Stimulated activated CD4-positive, alpha-beta T cell treated with anti-CD3 and anti-CD28 coated beads, TNF-alpha, amount 100 ng/mL, for 24 hours (primary cell): ENCODE results near the gene FNDC3B.

Experiments used
- DNase-seq, 3 experiments: peaks; one replicate each; pipeline ENCODE4 v3.0.0-alpha.2; 2020; ENCODE audit warnings: low read depth in 3 of 3

FNDC3B gene

DNA sequence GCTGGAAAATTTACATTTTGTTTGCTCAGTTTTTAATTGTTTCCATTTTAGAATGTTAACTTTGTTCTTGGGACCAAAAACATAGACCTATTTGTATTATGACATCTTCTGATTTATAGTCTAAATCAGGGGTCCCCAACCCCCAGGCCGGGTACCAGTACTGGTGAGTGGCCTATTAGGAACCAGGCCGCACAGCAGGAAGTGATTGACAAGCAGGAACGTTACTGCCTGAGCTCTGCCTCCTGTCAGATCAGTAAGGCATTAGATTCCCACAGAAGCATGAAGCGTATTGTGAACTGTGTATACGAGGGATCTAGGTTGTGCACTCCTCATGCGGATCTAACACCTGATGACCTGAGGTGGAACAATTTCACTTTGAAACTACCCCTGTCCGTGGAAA, 357.0 kb downstream of the FNDC3B start:
- DNase-seq: no peak

DNA sequence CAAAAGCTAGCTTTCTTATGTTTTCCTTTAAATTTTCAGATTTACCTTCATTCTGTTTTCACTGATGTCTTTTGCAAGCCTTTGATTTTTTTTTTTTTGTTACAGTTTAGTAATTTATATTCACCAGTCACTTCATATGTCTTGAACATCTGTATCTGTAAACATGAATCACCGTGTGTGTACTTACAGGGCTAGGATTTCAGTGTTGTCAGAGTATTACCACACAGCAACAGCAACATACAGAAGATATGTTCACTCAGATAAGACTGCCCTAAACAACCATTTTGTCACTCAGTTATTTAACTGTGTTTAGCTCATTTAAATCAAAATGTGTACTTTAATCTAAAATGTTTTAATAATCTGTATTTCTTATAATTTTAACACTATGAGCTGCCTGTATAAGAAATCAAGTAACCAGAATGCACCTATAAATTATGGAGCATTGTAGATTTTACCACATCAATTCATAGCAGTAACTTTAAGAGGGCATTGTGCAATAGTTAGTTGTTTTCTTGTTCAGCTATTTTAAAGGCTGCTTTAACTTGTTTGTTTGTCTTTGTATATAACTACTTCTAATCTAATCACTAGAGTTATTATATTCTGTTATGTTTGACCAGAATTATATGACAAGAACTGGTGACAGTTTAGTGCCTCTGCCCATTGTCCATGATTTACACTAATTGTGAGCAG, 358.5 kb downstream of the FNDC3B start:
- no peak for DNase-seq

DNA sequence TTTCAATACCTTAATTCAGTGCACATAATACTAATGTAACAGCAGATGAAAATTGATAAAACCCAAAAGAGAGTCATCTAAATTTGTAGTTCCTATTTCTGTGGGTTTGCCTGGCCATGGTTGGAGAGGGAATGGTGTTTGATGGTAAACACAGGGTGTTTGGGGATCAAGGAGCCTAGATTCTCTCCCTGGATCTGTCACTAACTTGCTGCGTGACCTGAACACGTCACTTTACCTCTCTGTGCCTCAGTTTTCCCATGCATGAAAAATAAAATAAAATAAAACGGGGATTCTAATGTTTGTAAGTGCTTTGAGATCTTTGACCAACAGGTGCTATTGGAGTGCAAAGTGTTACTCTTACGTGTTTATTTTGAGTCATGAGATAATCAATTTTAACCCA, 359.1 kb downstream of the FNDC3B start:
- no peak for DNase-seq

DNA sequence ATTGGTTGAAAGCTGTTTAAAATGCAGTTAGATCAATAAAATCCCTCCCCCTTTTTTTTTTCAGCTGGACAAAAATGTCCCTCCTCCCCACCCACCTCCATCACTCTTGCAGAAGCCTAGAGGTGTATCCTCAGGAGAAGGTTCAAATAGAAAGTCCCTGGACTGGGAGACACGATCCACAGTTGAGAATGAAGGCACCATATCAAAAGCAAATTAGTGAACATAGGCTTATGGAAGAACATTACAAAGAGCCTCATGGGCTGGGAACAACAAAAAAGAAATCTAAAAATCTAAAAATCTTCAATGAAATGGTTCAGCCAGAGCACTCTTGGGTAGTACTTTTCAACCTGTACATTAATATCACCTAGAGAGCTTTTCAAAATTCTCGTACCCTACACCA, 362.7 kb downstream of the FNDC3B start:
- no peak for DNase-seq

DNA sequence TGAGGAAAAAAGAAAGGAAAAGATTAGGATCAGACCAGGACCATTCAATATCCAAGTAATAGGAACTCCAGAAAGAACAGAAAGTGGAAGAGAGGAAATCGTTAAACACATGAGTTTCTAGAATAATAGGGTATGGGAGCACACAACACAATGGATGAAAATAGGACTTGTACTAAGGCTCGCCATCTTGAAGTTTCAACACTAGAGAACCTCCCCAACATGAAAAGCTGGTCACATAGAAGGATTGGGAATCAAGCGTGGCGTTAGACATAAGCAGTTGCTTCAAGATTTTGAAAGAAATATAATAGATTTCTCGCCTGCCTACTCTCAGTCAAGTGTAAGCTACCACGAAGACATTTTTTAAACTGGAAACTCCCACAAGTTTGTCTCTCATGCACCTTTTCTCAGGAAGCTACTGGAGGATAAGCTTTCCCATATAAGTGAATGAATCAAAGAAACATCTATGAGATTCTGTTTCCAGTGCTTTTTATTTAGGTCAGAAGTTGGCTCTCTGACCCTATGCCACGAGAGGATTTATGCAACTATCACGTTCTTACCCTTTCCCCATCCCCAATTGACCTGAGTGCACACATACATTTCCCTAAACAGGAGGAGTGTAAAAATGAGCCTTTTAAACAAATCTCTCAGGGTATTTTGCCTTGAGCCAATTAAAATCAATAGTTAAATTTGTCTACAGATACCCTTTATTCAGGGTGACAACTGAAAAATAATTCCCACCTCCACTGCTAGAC, 363.7 kb downstream of the FNDC3B start:
- no peak for DNase-seq

DNA sequence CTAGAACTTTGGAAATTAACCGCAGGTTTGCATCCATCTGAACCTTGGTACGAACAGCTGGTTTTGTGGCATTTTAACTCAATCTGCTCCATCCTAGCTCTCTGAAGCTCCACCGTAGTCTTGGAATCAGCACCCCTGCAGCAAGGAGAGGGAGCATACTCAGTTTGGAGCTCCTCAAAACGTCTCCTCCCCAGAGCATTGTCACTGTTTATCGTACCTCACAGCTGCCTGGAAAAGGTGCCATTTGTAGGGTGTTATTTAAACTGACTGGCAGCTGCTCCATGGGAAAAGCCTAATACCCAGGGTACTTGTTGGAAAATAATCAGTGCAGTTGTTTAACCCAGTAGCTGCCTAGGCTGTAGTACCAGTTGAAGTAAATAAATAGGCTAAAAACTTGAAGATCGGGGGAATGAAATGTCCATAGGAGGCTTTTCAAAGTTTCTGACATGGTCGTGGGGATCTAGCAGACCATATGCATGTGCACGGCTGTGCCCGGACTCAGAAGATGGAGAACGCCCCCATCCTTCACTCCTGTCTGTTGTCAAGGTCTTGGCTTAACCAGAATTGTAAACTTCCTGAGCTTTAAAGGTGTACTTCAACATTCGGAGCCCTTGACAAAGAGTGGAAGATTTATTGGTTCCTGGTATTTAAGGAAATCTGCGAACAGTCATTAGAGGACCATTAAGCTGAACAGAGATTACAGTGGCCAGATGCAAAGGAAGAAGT, 365.0 kb downstream of the FNDC3B start:
- no peak for DNase-seq

DNA sequence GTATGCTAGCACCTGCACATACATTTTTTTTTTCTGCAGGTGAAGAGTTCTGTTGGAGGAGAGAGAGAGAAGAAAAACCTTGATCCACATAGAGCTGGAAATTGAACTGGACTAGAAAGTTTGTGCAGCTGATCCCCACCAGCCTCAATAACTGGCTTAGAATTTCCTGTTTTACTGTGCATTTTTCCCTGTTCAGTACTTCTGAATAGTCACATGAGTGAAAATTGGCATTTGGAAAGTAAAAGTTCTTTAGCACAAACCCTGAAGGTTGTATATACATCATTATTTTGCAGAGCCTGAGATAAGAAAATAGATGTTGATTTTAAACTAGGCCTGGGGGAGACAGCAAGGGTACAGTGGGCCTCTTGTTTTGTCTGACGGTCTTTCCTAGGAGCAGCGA, 366.5 kb downstream of the FNDC3B start:
- no peak for DNase-seq

DNA sequence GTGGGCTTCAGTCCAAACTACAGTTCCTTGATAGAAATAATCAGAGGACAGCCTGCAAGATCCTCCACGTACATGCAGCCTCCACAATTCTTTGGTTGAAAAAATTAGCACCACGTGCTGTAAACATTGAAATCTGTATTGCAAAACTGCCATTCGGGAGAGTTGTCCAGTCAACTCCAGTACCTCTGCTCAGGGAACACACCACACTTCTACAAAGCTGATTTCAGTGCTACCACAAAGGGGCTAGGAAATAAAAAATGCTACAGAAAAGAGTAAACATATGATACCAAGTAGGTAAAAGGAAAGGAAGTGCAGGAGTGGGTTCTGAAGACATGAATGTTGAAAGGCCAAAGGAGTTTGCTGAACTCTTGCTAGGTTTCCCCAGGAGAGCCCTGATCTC, 368.5 kb downstream of the FNDC3B start:
- no peak for DNase-seq

DNA sequence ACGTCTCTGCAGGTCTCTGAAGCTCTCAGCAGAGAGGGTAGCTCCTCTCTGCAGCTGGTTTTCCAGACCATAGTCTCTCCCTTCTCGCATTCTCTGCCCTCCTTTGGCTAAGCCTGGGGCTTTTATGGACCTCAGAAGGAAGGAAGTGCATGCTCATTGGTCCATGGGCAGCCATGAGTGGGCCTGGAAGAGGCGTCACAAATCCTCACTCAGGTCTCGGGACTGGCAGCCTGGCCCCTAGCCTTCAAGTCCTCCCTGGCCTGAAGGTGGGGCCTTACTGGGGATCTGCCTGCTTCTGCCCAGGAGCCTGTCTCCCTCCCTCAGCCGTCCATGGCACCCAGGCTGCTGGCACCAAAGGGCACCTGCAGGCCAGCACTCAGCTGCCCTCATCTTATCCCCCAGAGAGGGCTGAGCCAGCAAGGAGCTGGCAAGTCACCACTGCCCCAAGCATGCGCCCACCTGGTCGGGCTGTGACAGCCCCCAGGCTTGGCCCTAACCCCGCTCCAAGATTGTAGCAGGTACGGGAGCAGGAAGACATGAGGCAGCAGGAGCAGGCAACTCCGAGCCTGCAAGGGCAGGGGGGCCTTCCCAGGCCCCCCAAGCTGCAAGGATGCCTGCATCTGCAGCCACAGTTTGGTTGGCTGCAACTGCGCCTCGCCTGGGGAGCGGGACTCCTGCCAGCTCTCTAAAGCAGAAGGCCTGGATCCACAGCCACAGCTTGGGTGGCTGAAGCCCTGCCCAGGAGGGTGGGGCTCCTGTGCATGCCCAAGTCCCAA, 371.5 kb downstream of the FNDC3B start:
- no peak for DNase-seq

DNA sequence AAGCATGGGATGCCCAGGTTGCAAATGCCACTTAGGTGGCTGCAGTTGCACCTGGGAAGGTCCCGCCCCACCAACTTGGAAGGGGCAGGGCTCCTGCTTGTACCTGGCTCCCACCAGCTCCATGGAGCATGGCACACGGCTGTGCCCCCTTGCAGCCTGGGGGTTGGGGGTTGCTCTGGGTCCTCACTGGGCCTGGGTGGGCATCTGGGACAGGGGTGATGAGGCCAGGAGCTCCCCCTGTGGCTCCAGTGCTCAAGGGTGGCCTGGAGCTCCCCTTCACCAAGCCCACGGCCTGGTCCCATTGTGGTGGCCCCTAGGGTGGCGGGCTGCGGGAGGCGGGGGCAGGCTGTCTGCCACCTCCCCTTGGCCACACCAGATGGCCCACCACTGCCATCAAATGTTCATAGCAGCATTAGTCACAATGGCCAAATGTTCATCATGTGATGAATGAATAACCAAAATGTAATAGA, 372.1 kb downstream of the FNDC3B start:
- DNase-seq: no peak

DNA sequence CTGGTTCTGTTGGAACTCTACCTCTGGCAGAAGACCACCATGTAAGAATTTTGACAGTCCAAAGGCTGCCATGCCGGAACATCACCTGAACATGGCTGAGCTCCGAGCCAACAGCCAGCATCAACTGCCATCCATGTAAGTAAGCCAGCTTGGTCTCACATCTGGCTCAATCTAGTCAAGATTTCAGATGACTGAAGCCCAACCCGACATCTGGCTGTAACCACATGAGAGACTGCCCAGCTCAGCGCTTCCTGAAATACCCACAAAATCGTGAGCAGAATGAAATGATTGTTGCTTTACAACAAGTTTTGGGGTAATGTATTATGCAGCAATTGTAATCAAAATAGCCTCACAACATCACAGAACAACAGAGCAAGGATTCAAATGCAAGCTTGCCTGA, 375.9 kb downstream of the FNDC3B start:
- DNase-seq: no peak

DNA sequence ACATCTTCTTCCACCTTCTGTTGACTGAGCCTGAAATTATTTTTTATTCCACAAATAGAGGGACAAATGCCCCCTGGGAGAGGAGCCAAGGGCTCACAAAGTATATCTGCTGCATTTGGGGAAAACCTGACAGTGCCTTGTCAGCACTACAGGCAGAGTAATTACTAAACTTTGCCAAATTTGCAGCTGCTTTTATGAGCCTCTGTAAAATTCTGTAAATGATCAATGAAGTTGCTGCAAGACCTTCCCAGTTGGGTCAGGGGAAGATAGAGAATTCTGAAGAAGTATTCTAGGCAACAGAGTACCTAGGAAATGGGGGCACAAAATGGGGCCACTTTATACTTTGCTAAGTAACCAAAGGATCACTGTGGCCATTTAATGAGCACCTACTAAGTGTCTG, 398.3 kb downstream of the FNDC3B start:
- no peak for DNase-seq

DNA sequence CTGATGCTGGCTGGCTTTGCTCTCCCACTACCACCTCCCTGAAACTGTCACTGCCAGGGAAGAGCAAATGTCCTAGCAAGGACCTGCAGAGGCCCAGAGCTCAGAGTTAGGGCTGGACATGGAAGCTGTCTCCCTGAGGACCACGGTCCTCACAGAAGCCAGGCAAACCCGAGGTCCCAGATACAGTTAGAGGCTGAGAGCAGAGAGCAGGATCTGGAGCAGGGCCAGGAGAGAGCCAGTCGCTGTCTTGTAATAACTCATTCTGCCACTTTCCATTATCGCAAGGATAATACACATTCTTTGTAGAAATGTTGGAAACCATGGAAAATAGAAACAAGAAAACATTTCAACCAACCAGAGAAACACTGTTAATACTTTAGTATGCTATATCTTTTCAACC, 398.8 kb downstream of the FNDC3B start:
- no peak for DNase-seq

DNA sequence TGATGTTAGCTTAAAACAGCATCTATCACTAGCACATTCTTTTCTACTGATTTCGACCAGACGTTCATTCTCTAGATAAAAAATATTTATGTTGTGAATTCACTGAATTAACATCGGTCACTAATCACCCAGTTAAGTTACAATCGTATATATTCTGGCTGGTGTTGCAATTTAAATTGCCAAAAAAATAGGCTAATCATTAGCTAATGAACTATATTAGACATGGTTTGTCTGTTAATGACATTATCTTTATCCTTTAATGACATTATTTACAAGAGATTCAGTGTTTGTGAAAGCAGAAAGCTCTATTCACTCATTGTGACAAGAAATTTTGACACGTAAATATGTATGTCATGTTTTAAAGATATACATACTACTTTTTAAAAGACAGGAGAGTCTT, 402.2 kb downstream of the FNDC3B start:
- DNase-seq: no peak

DNA sequence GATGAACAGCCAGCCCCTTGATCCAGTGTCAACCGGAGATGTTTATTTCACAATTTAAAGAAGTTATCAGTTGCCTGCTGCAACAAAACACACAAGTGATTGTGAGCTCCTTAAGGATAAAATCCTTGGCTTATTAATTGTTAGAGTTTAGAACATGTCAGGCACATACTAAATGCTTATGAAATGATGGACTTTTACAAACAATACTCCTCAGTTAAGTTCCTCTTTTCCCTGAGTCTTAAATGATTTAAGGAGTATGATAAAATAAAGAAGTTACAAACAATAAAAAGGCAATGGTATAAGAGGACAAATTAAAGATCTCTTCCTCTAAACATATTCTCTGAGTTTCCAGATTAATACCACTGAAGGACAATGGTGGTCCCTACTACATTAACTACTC, 403.2 kb downstream of the FNDC3B start:
- DNase-seq: no peak

DNA sequence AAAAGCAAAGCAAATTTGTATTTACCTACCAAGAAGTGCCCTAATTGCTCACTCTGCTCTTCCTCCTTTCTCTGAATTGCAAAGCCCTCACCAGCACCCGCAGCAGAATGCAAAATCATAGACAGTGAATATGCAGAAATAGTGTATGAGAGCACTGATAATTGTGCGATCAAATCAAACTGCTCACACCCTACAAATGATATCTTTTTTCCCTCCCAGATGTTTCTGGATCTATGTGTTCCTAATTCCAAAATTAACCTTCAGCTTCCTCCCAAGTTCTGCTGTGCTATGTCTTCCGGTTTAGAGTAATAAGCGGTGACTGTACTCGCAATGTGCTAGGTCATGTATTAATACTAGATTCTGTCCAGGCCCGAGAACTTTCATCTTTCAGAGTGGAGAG, 405.4 kb downstream of the FNDC3B start:
- DNase-seq: no peak

DNA sequence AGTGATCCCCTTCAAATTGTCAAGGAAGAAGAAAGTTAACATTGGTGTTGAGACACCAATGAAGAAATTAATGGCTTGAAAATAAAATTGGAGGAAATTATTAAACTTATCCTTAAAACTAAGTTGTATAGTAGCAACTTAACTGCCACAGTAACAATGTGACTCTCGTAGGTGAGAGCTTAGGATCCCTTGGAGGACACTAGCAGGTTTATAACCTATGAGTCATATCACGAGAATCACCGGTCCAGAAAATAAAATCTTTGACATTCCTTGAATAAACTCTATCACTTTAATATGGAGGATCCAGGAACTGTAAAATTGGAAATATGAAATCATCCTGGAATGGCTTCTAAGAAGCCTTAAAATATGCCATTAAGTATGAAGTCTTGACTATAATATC, 406.8 kb downstream of the FNDC3B start:
- DNase-seq: no peak

DNA sequence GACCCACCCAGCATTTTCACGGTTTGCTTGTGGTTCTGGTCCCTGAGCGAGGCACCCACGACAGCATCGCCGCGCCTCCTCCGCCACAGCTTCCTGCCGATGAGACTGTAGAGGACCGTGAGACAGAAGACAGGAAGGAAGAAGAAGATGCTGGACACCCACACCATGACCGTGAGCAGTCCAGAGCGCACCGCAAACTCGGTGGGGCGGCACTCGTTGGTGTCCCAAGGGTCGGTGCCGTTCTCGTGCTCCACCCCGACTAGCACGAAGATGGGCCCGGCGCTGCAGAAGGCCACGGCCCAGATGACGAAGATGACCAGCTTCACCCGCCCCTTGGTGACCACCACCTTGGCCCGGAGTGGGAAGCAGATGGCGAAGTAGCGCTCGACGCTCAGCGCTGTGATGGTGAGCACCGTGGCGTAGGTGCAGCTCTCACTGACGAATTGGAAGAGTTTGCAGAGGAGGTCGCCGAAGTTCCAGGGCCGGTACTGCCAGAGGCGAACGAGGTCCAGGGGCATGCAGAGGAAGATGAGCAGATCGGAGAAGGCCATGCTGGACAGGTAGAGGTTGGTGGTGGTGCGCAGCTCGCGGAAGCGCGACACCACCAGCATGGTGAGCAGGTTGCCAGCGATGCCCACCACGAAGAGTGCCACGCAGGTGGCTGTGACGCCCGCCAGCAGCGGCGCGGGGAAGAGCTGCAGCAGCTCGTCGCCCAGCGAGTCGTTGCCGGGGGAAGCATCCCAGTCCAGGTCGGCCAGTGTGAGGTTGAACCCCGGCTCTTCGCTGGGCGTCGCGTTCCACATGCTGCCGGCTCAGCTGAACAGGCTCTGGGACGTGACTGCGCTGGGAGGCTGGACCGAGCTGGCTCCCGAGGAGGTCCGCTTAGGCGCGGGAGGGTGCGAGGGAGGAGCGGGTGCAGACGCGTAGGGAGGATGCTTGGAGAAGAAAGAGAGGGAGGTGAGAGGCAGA, 408.5 kb downstream of the FNDC3B start, which contains the start of gene GHSR:
TSS of gene GHSR (minus strand) at position 846 of the 969 bp plus-strand sequence. CDS start at position 803, 43 bp downstream.
- no peak for DNase-seq

DNA sequence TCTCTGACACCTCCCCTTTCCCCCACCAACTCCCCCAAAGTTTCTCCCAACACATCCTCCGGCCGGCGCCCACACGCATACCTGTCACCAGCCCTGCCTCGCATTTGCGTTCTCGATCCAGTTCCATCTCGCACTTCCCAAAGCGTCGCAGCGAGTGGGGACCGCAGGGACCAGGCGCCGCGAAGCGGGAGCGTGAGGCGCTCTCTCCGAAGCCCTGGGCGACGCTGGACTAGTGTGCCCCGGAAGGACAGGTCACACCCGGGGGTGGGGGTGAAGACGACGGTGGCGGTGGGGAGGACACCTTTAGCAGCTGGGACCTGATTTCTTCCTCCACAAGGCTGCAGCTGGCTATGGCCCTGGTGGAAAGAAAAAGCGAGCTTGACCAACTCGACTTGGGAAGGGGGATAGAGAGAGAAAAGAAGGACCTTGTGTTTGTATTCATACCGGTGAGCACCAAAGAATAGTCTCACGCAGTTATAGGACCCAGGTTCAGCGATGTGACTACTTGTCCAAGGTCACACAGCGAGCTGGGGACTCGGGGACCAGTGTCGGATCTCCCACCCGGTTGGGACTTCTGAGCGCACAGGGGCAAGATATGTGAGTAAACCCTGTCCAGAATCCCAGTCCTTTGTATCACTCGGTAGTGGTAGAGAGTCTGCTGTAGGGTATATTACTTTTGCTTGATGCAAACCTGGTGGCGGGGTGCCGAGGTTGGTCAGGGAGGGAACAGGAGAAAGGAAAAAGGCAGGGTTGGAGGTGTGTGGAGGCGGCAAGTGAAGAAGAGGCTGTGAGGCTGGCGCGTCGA, 409.5 kb downstream of the FNDC3B start:
- no peak for DNase-seq
